Measurements from ENCODE around the gene KLHDC2. TPM values are rescaled to one million over a fixed set of nuclear protein-coding genes. Genes with fewer than 3 reads are reported as not detected.
"Not testable (repeated sequence)": the region's sequence is repeated elsewhere in the genome, so short reads cannot be mapped to it uniquely, and the experiment has no call there.

Gene KLHDC2
- 59.6 and 65.8 TPM in 2 replicates for total RNA-seq (2014; rRNA removed; shearing (Covaris generic))
- polyA plus RNA-seq (2015; cell fraction: cytosol; rRNA removed): 21.2 and 24.7 TPM in 2 replicates
- polyA plus RNA-seq (2015; cell fraction: nucleus; rRNA removed): 87.0 and 91.2 TPM in 2 replicates

- peak; percentile 87 for DNase-seq (ENCODE audit: low read depth, low spot score)
- in situ Hi-C loops (cut with HindIII; ENCODE audit: low pct_unique_long_range_greater_than_20kb, low sequenced_read_pairs): no loop called here
Observed at GRCh38 chr14:49767571-49768300, at the start of gene KLHDC2. TSS of gene KLHDC2 (plus strand) at chr14:49768153. CDS start at chr14:49768469, 316 bp downstream.

- in situ Hi-C loops (cut with HindIII; ENCODE audit: low pct_unique_long_range_greater_than_20kb, low sequenced_read_pairs): no loop called here
- no peak for DNase-seq (ENCODE audit: low read depth, low spot score)
Observed at GRCh38 chr14:49720744-49721143, 47.2 kb upstream of the KLHDC2 start.

GRCh38 chr14:49721733-49722435 lies 46.1 kb upstream of the KLHDC2 start:
- DNase-seq (ENCODE audit: low read depth, low spot score); in situ Hi-C loops (cut with HindIII; ENCODE audit: low pct_unique_long_range_greater_than_20kb, low sequenced_read_pairs): not testable (repeated sequence)

- in situ Hi-C loops (cut with HindIII; ENCODE audit: low pct_unique_long_range_greater_than_20kb, low sequenced_read_pairs): no loop called here
- no peak for DNase-seq (ENCODE audit: low read depth, low spot score)
Observed at GRCh38 chr14:49727171-49727570, 40.8 kb upstream of the KLHDC2 start.

GRCh38 chr14:49732896-49733295 lies 35.1 kb upstream of the KLHDC2 start:
- DNase-seq (ENCODE audit: low read depth, low spot score): no peak
- in situ Hi-C loops (cut with HindIII; ENCODE audit: low pct_unique_long_range_greater_than_20kb, low sequenced_read_pairs): no loop called here

- no peak for DNase-seq (ENCODE audit: low read depth, low spot score)
- in situ Hi-C loops (cut with HindIII; ENCODE audit: low pct_unique_long_range_greater_than_20kb, low sequenced_read_pairs): no loop called here
Observed at GRCh38 chr14:49733836-49734235, 34.1 kb upstream of the KLHDC2 start.

- DNase-seq (ENCODE audit: low read depth, low spot score); in situ Hi-C loops (cut with HindIII; ENCODE audit: low pct_unique_long_range_greater_than_20kb, low sequenced_read_pairs): not testable (repeated sequence)
Observed at GRCh38 chr14:49735669-49736068, 32.3 kb upstream of the KLHDC2 start.

- in situ Hi-C loops (cut with HindIII; ENCODE audit: low pct_unique_long_range_greater_than_20kb, low sequenced_read_pairs): no loop called here
- DNase-seq (ENCODE audit: low read depth, low spot score): no peak
Observed at GRCh38 chr14:49745191-49745590, 22.8 kb upstream of the KLHDC2 start.

- in situ Hi-C loops (cut with HindIII; ENCODE audit: low pct_unique_long_range_greater_than_20kb, low sequenced_read_pairs); DNase-seq (ENCODE audit: low read depth, low spot score): not testable (repeated sequence)
Observed at GRCh38 chr14:49746476-49746875, 21.5 kb upstream of the KLHDC2 start.

- no peak for DNase-seq (ENCODE audit: low read depth, low spot score)
- in situ Hi-C loops (cut with HindIII; ENCODE audit: low pct_unique_long_range_greater_than_20kb, low sequenced_read_pairs): loop anchor here (10.0 kb wide), 1 partner anchor 100 kb away; no protein-coding TSS in a partner anchor
Observed at GRCh38 chr14:49754570-49755097, 13.3 kb upstream of the KLHDC2 start.

- in situ Hi-C loops (cut with HindIII; ENCODE audit: low pct_unique_long_range_greater_than_20kb, low sequenced_read_pairs): loop anchor here (10.0 kb wide), 1 partner anchor 101 kb away; no protein-coding TSS in a partner anchor
- DNase-seq (ENCODE audit: low read depth, low spot score): no peak
Observed at GRCh38 chr14:49755378-49755777, 12.6 kb upstream of the KLHDC2 start.

GRCh38 chr14:49761839-49762551 lies 6.0 kb upstream of the KLHDC2 start:
- DNase-seq (ENCODE audit: low read depth, low spot score): no peak
- in situ Hi-C loops (cut with HindIII; ENCODE audit: low pct_unique_long_range_greater_than_20kb, low sequenced_read_pairs): no loop called here

- DNase-seq (ENCODE audit: low read depth, low spot score): no peak
- in situ Hi-C loops (cut with HindIII; ENCODE audit: low pct_unique_long_range_greater_than_20kb, low sequenced_read_pairs): no loop called here
Observed at GRCh38 chr14:49766839-49767238, 1.1 kb upstream of the KLHDC2 start.

GRCh38 chr14:49767270-49767570 lies 733 bp upstream of the KLHDC2 start:
- no peak for DNase-seq (ENCODE audit: low read depth, low spot score)
- in situ Hi-C loops (cut with HindIII; ENCODE audit: low pct_unique_long_range_greater_than_20kb, low sequenced_read_pairs): no loop called here

- in situ Hi-C loops (cut with HindIII; ENCODE audit: low pct_unique_long_range_greater_than_20kb, low sequenced_read_pairs): no loop called here
- peak; percentile 40 for DNase-seq (ENCODE audit: low read depth, low spot score)
Observed at GRCh38 chr14:49768301-49769121, 558 bp downstream of the KLHDC2 start.

GRCh38 chr14:49769171-49769570 lies 1.2 kb downstream of the KLHDC2 start:
- DNase-seq (ENCODE audit: low read depth, low spot score): no peak
- in situ Hi-C loops (cut with HindIII; ENCODE audit: low pct_unique_long_range_greater_than_20kb, low sequenced_read_pairs): no loop called here

- in situ Hi-C loops (cut with HindIII; ENCODE audit: low pct_unique_long_range_greater_than_20kb, low sequenced_read_pairs): no loop called here
- DNase-seq (ENCODE audit: low read depth, low spot score): no peak
Observed at GRCh38 chr14:49769581-49770211, 1.7 kb downstream of the KLHDC2 start.
